ENCODE results near the gene FAM193A.
"Not testable (repeated sequence)": the region's sequence is repeated elsewhere in the genome, so short reads cannot be mapped to it uniquely, and the experiment has no call there.

The FAM193A gene

GRCh38 chr4:2515830-2516550, 20.5 kb upstream of the FAM193A start:
- DNase-seq (ENCODE audit: low read depth in 4 of 4, low spot score in 1 of 4): no peak

- DNase-seq (ENCODE audit: low read depth in 4 of 4, low spot score in 1 of 4): no peak
Observed at GRCh38 chr4:2516635-2517034, 19.8 kb upstream of the FAM193A start.

GRCh38 chr4:2526559-2526958, 9.9 kb upstream of the FAM193A start:
- no peak for DNase-seq (ENCODE audit: low read depth in 4 of 4, low spot score in 1 of 4)

GRCh38 chr4:2534904-2535375, 1.5 kb upstream of the FAM193A start:
- no peak for DNase-seq (ENCODE audit: low read depth in 4 of 4, low spot score in 1 of 4)

- DNase-seq (ENCODE audit: low read depth in 4 of 4, low spot score in 1 of 4): peak; percentile 13 to 30 (median 19)
Observed at GRCh38 chr4:2535376-2536192, 863 bp upstream of the FAM193A start.

GRCh38 chr4:2537011-2537830, 774 bp downstream of the FAM193A start:
- DNase-seq (ENCODE audit: low read depth in 4 of 4, low spot score in 1 of 4): peak; percentile 13 to 37 (median 22)

GRCh38 chr4:2543580-2544191, 7.2 kb downstream of the FAM193A start:
- DNase-seq (ENCODE audit: low read depth in 4 of 4, low spot score in 1 of 4): not testable (repeated sequence)

GRCh38 chr4:2545321-2546013, 9.0 kb downstream of the FAM193A start:
- no peak for DNase-seq (ENCODE audit: low read depth in 4 of 4, low spot score in 1 of 4)

GRCh38 chr4:2546286-2546823, 9.9 kb downstream of the FAM193A start:
- no peak for DNase-seq (ENCODE audit: low read depth in 4 of 4, low spot score in 1 of 4)

- DNase-seq (ENCODE audit: low read depth in 4 of 4, low spot score in 1 of 4): not testable (repeated sequence)
Observed at GRCh38 chr4:2546961-2547691, 10.7 kb downstream of the FAM193A start.

- no peak for DNase-seq (ENCODE audit: low read depth in 4 of 4, low spot score in 1 of 4)
Observed at GRCh38 chr4:2551118-2551517, 14.7 kb downstream of the FAM193A start.

GRCh38 chr4:2552806-2553205, 16.4 kb downstream of the FAM193A start:
- DNase-seq (ENCODE audit: low read depth in 4 of 4, low spot score in 1 of 4): no peak

GRCh38 chr4:2558301-2558700, 21.9 kb downstream of the FAM193A start:
- no peak for DNase-seq (ENCODE audit: low read depth in 4 of 4, low spot score in 1 of 4)

- no peak for DNase-seq (ENCODE audit: low read depth in 4 of 4, low spot score in 1 of 4)
Observed at GRCh38 chr4:2560167-2560566, 23.7 kb downstream of the FAM193A start.

- no peak for DNase-seq (ENCODE audit: low read depth in 4 of 4, low spot score in 1 of 4)
Observed at GRCh38 chr4:2565533-2565932, 29.1 kb downstream of the FAM193A start.

GRCh38 chr4:2570036-2570435, 33.6 kb downstream of the FAM193A start:
- DNase-seq (ENCODE audit: low read depth in 4 of 4, low spot score in 1 of 4): no peak

- peak in 2 of 4 experiments; percentile 33 to 45 for DNase-seq (ENCODE audit: low read depth in 4 of 4, low spot score in 1 of 4)
Observed at GRCh38 chr4:2570551-2571222, 34.2 kb downstream of the FAM193A start.

GRCh38 chr4:2572076-2572475, 35.6 kb downstream of the FAM193A start:
- DNase-seq (ENCODE audit: low read depth in 4 of 4, low spot score in 1 of 4): no peak

GRCh38 chr4:2572866-2573265, 36.4 kb downstream of the FAM193A start:
- no peak for DNase-seq (ENCODE audit: low read depth in 4 of 4, low spot score in 1 of 4)
